Spleen (tissue), 7 donors: ENCODE measurements around the gene MAP3K2.

Source experiments
- POLR2AphosphoS5 ChIP-seq, 3 donors: sonication (generic); formaldehyde crosslinking; IDR thresholded peaks; one replicate each; pipeline ENCODE4 v1.5.1; 2017; ENCODE audit warnings: antibody characterized with exemption in 3 of 3
- TF ChIP-seq, protein P1 (sequence below), 11 experiments: fragments of 200-600 bp in 7 of 11; fragments of 450-650 bp in 4 of 11; sonication (generic) in 4 of 11; IDR thresholded peaks in 8 of 11; conservative IDR thresholded peaks in 3 of 11; 1 replicate in 7 of 11; 2 replicates in 4 of 11; pipeline versions ENCODE4 v1.4.0 to v1.8.0; 2016 to 2021; ENCODE audit warnings: antibody characterized with exemption in 11 of 11, inconsistent platforms in 4 of 11, mild to moderate bottlenecking in 1 of 11
- donor health status: DM: no; HTN: no; CAD: no; lungs with moderate emphysema.
- donor health status: DM: no; HTN: no; CAD: no.
- donor health status: DM: no; HTN: no; CAD: no.

DNA sequence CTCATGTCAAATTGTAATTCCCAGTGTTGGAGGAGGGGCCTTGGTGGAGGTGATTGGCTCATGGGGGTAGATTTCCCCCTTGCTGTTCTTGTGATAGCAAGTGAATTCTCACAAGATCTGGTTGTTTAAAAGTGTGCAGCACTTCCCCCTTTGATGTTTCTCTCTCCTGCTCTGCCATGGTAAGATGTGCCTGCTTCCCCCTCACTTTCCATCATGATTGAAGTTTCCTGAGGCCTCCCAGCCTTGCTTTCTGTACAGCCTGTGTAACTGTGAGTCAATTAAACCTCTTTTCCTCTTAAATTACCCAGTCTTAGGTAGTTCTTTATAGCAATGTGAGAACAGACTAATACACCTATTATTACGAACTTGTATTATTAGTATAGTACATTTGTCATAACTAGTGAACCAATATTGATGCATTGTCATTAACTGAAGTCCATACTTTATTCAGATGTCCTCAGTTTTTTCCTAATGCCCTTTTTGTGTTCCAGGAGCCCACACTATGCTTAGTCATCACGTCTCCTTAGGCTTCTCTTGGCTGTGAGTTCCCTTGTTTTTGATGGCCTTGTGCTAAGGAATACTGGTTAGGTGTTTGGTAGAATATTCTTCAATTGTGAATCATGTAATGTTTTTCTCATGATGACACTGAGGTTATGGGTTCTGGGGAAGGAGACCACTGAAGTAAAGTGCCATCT, 4.5 kb upstream of the MAP3K2 start:
- TF ChIP-seq, protein P1, sequence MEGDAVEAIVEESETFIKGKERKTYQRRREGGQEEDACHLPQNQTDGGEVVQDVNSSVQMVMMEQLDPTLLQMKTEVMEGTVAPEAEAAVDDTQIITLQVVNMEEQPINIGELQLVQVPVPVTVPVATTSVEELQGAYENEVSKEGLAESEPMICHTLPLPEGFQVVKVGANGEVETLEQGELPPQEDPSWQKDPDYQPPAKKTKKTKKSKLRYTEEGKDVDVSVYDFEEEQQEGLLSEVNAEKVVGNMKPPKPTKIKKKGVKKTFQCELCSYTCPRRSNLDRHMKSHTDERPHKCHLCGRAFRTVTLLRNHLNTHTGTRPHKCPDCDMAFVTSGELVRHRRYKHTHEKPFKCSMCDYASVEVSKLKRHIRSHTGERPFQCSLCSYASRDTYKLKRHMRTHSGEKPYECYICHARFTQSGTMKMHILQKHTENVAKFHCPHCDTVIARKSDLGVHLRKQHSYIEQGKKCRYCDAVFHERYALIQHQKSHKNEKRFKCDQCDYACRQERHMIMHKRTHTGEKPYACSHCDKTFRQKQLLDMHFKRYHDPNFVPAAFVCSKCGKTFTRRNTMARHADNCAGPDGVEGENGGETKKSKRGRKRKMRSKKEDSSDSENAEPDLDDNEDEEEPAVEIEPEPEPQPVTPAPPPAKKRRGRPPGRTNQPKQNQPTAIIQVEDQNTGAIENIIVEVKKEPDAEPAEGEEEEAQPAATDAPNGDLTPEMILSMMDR (IDR thresholded peaks at IDR 0.05 in 8 of 11, conservative IDR thresholded peaks at IDR 0.05 in 3 of 11) = no peak
- TF ChIP-seq POLR2AphosphoS5 (IDR thresholded peaks at IDR 0.05) = no peak
